Sigmoid colon (tissue), 4 donors: Measurements from ENCODE around the gene P2RX3.

Experiments
- CTCF ChIP-seq, 4 experiments: fragments of 450-650 bp in 3 of 4; fragments of 200-600 bp in 1 of 4; IDR thresholded peaks; one replicate each; pipeline ENCODE4 v1.5.1; 2016 to 2019; ENCODE audit warnings: antibody characterized with exemption in 4 of 4, mild to moderate bottlenecking in 3 of 4, moderate library complexity in 2 of 4
- EP300 ChIP-seq, 4 donors: sonication (generic); formaldehyde crosslinking; IDR thresholded peaks; one replicate each; pipeline ENCODE4 v1.6.1; 2017; ENCODE audit warnings: antibody characterized with exemption in 4 of 4
- POLR2A ChIP-seq, 2 donors: fragments of 450-650 bp; IDR thresholded peaks; one replicate each; pipeline ENCODE4 v1.6.1; 2016; ENCODE audit warnings: antibody characterized with exemption in 2 of 2, mild to moderate bottlenecking in 2 of 2, moderate library complexity in 2 of 2
- POLR2AphosphoS5 ChIP-seq, 4 donors: sonication (generic); formaldehyde crosslinking; IDR thresholded peaks; one replicate each; pipeline ENCODE4 v1.6.1; 2017; ENCODE audit warnings: antibody characterized with exemption in 4 of 4

GRCh38 chr11:57353852-57354251 is 15.7 kb downstream of the P2RX3 start:
- TF ChIP-seq POLR2A (IDR thresholded peaks at IDR 0.05): no peak
- TF ChIP-seq CTCF (IDR thresholded peaks at IDR 0.05): no peak
- TF ChIP-seq POLR2AphosphoS5 (IDR thresholded peaks at IDR 0.05): no peak
- no peak for TF ChIP-seq EP300 (IDR thresholded peaks at IDR 0.05)
